HTERT RPE-1 (cell line): ENCODE measurements around the gene CNIH2.

ENCODE experiments used
- in situ Hi-C: fragments of 300-500 bp; cut with MboI; formaldehyde crosslinking; loops from 4 replicates; pipeline ENCODE4 v1.14.3; 2020; ENCODE audit warnings: low sequenced_read_pairs

CNIH2 gene

DNA sequence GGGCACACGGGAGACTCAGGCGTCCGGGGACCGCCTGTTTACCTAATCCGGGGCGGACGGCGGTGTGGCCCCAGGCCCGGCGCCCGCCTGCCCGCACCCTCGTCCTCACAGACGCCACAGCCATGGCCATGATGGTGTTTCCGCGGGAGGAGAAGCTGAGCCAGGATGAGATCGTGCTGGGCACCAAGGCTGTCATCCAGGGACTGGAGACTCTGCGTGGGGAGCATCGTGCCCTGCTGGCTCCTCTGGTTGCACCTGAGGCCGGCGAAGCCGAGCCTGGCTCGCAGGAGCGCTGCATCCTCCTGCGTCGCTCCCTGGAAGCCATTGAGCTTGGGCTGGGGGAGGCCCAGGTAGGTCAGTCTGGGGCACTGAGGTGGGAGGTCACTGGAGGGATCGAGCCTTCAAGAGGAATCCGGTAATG lies 19.5 kb upstream of the CNIH2 start:
- in situ Hi-C loops: no loop called here

DNA sequence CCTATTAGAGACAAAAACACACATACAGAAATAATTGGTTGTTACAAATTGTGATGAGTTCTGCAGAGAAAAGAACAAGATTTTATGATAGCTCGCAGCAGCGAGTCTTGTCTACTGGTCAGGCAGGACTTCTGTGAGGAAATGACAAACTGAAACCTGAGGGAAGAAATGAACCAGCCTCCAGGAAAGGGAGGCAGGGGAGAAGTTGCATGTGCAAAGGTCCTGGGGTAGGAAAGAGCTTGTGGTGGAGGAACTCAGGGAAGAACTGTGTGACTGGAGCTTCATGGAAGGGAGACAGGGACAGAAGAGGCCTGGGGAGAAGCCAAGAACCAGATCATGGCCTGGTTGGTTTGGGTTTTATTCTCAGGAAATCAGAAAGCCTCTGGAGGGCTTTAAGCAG lies 18.8 kb upstream of the CNIH2 start:
- in situ Hi-C loops: no loop called here

DNA sequence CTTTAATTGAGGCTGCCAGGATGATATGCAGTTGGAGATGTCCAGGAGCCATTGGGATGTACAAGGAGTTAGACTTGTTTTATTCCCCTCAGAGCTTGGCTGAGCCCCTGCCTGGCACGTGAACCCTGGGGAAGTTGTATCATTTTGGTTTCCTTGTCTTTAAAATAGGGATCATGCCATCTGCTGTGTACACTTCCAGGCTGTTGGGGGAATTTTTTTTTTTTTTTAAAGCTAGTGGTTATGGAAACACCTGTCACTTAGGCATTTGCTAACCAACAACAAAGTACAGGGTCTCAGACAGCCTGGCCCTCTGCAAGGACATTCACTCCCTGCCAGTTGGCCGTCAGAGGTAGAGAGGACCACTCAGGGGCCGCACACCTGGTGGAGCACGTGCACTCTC lies 18.0 kb upstream of the CNIH2 start:
- in situ Hi-C loops: no loop called here

DNA sequence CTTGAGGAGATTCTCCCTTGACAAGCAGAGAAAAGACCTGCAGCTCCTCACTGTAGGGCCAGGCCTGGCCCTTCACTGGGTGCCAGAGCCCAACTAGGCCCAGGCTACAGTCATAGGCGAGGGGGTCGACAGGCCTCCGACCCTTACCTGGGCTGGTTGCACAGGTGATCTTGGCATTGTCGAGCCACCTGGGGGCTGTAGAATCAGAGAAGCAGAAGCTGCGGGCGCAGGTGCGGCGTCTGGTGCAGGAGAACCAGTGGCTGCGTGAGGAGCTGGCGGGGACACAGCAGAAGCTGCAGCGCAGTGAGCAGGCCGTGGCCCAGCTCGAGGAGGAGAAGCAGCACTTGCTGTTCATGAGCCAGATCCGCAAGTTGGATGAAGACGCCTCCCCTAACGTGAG lies 16.4 kb upstream of the CNIH2 start:
- in situ Hi-C loops: no loop called here

DNA sequence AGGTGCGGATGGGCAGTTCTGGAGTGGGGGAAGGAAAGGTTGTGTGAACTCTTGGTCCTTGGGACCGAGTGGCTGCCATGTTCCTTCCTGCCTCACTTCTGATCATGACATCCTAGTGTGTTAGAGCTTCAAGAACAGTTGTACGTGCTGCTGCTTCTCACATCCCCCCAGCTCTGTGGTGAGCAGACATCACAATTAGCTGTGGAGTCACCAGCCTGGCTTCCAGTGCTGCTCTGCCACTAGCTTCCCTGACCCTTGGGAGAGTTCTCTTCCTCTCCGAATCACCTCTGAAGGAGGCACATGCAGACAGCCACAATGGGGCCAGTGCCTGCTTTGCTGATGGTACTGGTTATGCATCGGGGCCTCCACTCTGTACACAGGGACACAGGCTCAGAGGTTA lies 15.8 kb upstream of the CNIH2 start:
- in situ Hi-C loops: no loop called here

DNA sequence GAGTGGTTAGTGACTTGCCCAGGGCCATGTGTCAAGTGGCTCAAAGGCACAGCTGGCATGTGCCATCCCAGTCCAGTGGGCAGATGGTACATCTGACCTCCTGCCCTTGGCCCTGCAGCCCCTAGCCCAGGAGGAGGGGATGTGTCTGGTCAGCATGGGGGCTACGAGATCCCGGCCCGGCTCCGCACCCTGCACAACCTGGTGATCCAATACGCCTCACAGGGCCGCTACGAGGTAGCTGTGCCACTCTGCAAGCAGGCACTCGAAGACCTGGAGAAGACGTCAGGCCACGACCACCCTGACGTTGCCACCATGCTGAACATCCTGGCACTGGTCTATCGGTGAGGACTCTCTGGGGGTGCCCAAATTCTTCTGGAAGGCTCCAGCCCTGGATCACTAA lies 15.3 kb upstream of the CNIH2 start:
- in situ Hi-C loops: no loop called here

DNA sequence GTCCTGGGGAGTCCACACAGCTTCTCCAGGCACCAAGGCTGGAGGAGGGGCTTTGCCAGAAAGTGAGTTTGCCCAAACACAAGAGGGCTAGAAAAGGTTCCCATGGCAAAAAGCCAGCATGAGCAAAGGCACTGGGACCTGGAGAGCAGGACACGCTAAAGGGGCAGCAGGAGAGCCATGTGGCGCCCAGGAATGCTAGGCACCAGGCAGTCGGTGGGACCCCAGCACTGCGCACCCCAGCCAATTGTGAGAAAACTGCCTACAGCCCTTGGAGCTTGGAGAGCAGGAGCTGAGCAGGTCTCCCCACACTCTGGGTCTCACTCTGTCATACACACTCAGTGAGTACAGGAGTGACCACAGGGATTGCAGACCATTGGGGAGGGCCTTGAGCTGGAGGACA lies 14.7 kb upstream of the CNIH2 start:
- in situ Hi-C loops: no loop called here

DNA sequence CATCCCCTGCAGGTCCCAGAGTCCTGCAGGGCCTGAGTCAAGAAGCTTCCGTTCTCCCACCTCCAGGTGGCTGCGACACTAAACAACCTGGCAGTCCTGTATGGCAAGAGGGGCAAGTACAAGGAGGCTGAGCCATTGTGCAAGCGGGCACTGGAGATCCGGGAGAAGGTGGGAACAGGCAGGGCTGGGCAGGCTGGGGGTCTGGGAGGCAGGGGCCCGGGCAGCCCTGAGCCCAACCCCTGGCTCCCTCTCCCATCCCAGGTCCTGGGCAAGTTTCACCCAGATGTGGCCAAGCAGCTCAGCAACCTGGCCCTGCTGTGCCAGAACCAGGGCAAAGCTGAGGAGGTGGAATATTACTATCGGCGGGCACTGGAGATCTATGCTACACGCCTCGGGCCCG lies 14.2 kb upstream of the CNIH2 start:
- in situ Hi-C loops: no loop called here

DNA sequence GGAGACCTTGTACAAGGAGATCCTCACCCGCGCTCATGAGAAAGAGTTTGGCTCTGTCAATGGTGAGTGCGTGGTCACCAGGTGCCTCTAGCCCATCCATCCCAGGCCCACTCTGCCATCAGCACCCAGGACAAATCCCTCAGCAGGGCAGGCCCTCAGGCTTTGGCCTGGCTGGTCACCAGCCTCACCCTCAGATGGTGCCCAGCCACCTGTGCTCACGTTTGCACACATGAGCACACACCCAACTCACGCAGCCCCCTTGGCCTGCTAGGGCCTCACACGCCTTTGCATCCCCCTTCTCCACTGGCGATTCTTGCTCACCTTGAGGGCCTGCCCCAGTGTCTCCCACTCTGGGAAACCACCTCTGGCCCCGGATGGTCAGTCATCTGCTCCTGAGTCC lies 13.6 kb upstream of the CNIH2 start:
- in situ Hi-C loops: no loop called here

DNA sequence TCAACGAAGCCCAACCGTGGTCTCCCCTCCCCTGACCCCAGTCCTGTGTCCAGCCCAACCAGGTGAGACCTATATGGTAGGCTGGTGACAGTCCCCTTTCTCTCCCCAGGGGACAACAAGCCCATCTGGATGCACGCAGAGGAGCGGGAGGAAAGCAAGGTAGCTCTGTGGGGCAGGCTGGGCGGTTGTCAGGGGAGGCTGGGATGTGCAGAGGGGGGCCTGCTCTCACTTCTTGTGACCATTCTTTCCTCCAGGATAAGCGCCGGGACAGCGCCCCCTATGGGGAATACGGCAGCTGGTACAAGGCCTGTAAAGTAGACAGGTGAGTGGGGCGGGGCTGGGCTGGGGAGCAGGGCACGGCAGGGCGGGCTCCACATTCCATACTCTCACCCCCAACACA lies 13.1 kb upstream of the CNIH2 start:
- in situ Hi-C loops: no loop called here

DNA sequence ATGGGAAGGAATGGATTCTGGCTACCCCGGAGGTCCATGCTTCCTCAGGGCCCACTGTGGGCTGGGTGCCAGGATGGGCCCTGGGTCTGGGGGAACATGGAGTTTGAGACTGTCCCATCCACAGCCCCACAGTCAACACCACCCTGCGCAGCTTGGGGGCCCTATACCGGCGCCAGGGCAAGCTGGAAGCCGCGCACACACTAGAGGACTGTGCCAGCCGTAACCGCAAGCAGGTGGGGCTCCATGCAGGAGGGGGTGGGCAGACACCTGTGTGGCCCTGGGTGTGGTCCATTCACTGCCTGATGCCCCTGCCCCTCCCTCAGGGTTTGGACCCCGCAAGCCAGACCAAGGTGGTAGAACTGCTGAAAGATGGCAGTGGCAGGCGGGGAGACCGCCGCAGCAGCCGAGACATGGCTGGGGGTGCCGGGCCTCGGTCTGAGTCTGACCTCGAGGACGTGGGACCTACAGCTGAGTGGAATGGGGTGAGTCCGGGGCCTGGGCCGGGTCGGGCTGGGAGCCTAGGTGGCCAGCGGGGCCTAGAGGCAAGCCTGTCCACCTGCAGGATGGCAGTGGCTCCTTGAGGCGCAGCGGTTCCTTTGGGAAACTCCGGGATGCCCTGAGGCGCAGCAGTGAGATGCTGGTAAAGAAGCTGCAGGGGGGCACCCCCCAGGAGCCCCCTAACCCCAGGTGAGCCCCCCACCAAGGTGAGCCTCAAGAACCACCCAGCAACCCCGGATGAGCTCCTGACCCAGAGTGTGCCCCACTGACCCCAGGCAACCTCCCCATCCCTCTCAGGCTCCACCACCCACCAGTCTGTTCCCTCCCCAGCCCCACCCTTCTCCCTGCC lies 12.2 kb upstream of the CNIH2 start:
- in situ Hi-C loops: no loop called here

DNA sequence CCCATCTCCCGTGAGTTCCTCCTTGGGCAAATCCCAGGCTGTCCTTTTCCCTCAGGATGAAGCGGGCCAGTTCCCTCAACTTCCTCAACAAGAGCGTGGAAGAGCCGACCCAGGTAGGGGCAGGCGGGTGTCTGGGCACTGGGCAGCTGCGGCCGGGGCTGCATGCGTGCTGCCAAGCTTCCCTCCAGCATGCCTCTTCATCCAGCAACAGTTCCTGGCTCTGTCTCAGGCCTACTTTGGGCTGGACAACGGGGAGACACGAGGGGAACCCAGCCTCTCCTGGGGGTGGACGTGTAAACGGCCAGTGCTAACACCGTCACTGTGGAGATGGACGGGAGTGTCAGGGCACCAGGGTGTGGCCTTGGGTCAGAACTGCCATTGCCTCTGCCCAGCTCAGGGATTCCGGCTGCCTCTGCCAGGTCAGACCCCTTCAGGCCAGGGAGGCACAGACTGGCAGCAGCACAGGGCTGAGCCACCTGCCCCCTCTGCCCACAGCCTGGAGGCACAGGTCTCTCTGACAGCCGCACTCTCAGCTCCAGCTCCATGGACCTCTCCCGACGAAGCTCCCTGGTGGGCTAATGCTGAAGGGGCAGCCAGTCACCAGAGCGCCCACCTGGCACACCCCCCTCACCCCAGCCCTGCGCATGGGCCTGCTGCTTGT lies 11.5 kb upstream of the CNIH2 start:
- in situ Hi-C loops: no loop called here

DNA sequence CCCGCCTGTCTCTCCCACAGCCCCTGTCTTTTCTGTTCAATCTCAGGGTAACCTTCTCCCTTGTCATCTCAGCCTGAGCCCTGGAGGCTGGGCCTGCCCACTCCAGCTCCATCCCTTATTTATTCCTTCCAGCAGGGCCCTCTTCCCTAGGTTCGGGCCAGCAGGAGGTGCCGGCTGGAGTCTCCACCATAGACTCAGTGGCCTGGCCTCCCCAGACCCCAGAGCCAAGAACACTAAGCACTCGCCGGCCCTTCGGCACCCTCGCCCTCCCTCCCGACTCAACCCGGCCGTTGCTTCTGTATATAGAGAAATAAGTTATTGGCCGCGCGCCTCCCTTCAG lies 11.0 kb upstream of the CNIH2 start:
- in situ Hi-C loops: no loop called here

DNA sequence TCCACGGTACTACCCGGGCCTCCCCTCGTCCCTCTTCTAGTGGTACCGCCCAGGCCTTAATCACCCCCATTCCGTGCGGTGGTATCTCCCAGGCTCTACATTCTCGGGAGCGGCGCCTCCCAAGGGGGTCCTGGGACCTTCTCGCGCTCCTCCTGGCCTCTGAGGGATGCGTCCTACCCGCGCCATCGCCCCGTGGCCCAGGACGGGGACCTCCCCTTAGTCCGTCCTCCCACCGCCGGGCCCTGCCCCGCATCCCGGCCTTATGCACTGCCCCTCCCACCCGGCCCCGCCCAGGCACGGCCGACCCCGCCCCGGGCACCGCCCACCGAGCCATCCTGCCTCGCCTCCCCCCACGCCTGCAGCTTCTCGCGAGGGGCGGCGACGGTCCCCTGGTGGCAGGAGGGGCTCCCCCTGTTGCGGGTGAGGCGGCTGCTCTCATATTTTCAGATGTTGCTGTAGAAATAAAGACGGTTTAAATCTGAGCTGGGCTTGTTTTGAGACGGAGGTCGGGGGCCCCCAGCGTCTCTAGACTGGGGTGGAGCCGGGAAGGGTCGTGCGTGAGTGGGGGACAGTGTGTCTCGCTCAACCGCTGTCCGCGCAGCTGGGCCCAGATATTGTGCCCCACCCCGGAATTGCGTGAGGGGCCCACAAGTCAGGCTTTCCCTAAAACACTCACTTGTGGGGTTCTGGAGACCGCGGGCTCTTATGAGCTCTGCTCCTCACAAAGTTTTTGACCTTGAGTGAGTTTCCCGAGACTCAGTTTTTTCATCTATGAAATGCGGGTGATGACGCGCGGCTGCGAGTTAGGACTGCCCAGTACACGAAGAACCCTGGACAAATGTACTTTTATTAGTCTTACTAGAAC lies 10.4 kb upstream of the CNIH2 start:
- in situ Hi-C loops: no loop called here

DNA sequence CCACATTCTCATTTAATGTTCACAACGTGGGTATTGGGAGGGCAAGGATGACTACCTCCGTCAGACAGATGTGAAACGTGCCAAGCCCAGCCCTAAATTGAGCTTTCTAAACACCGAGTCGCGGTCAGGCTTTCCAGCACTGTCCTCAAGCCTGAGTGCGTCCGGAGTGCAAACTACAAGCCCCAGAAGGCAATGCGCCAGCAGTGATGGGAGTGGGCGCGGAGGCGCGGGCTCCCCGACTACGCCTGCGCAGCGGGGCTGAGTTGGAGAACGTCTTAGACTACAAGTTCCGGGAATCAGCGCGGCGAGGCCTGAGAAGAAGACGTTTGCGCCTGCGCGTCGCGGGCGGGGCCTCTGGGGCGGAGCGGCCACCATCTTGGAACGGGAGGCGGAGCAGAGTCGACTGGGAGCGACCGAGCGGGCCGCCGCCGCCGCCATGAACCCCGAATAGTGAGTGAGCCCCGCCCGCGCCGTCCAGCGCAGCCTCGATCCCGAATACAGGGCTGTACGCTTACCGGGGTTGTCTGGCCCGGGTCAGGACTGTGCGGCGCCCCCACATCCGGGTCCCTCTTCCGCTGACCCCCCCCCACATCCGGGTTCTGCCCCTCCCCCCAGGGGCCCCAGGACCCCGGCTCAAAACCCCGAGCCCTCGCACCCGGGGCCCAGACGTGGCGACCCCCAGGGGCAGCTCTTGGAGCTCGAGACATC lies 9.6 kb upstream of the CNIH2 start, which contains the start of gene RAB1B:
Gene RAB1B (plus strand): TSS at position 396 of the 708 bp plus-strand sequence. CDS start 41 bp downstream, at position 437.
- in situ Hi-C loops: no loop called here

DNA sequence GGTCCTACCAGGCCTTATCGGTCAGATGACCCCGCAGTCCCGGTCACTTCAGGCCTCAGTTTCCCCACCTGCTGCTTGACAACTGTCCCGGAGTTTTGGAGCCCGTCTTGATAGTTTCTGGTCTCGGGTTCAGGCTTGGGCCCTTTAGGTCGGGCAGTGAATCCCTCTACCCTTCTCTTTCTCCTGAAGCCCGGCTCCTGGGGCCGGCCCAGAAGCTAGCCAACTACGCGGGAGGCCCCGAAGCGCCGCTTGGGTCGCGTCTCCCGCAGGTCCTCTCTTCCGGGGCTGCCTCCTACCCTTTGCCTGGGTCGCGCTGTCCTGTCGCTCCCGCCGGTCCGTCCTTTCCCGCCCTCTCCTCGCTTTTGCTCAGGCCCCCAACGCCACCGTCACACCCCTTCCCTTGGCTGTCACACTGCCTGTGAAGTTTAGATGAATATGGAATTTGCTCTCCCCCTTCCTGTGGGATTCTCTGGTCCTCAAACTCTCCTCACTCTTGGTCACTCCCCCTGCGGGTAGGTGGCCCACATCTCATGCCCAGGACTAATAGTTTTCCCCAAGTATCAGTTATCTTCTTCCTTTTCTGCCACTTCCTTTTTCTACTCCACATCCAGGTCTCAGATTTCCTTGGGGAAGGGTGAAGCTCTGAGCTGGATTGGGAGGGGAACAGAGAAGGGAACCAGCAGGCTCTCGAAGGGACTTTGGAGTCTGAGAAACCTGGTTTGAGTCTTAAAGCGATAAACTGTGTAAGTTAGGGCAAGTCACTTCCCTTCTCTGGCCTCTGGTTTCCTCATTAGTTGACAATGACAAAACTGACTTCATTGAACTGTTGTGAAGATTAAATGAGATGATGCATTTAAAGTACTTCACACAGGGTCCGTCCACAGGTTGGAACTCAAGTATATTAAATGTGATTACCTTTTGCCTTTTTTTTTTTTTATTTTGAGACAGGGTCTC lies 8.7 kb upstream of the CNIH2 start:
- in situ Hi-C loops: no loop called here

DNA sequence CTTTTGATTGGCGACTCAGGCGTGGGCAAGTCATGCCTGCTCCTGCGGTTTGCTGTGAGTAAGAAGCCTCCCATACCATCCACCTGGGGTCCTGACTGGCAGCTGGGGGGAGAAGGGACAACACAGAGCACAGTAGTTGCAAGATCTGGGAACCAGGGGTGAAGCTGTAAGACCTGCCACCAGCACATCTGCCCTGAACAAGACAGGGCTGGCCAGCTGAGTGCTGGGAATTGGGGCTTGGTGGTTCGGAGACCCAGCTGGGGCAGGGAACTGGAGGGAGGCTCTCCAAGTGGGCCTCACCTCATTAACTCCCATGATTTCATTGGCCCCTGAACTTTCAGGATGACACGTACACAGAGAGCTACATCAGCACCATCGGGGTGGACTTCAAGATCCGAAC lies 6.2 kb upstream of the CNIH2 start:
- in situ Hi-C loops: no loop called here

DNA sequence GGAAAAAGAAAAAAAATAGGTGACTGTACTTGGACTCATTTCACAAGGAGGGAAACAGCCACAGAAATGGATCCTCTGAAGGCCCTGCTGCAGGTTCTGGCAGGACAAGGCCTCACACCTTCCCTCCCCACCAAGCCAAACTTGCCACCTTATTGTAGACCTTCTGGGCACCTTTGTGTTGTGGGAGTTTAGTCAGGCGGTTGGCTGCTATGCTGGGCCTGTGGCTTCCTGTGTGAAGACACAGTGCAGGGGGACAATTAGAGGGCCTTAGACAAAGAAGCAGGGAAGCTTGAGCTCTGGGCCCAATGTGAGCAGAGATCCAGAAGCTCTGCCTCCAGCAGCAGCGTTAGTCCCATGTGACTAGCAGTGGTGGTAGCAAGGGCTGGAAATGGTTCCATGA lies 5.4 kb upstream of the CNIH2 start:
- in situ Hi-C loops: no loop called here

DNA sequence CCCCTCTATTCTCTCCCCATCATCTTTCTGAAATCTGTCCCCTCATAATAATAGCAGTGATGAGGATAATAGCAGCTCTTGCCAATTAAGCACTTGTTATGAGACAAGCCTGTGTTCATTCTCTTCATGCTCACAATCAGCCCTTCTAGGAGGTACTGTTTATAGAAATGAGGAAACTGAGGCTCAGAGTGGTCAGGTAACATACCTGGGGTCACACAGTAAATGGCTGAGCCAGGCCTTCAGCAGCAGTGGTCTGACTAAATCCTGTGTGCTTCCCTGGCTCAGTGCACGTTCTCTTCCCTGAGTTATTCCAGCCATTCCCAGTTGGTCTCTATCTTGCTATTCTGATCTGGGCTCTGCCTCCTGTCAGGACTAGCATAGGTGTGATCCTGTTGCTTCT lies 3.8 kb upstream of the CNIH2 start:
- in situ Hi-C loops: no loop called here

DNA sequence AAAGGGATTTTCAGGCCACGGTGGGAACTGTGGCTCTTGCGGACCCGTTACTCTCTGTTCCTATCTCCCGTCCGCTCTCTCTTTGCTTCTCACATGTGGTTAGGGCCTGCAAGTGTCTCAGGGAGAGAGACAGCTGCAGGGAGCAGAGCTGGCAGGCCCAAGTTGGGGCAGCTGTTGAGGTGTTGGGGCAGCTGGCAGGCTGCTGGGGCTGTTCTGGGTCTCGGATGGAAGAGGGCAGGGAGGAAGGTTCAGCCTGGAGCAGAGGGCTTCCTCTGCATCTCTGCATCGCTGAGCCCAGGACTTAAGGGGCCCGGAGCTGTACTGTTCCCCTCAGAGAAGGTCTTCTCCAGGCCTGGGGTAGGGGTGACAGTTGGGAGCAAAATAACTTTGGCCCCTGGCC lies 2.6 kb upstream of the CNIH2 start:
- in situ Hi-C loops: no loop called here
